ENCODE measurements around the gene GTF3C1.

GRCh38 chr16:27491894-27492587 is 57.7 kb downstream of the GTF3C1 start:
- TF ChIP-seq POLR2AphosphoS5 (IDR thresholded peaks at IDR 0.05; ENCODE audit: low read depth, low read length) (no peak), POLR2A (IDR thresholded peaks at IDR 0.05; ENCODE audit: low read depth, low read length) (no peak), TAF1 (IDR thresholded peaks at IDR 0.05; ENCODE audit: low read depth, low read length) (no peak), PAX5 (IDR thresholded peaks at IDR 0.05; ENCODE audit: insufficient read depth, low read length, severe bottlenecking) (no peak)
